NT2/D1 (cell line): ENCODE data around the gene TRAM2.

Experiments
- DNase-seq: peaks from one replicate; pipeline ENCODE4 v3.0.0-alpha.2; 2011; ENCODE audit warnings: low read depth, low spot score
- H3K27me3 ChIP-seq: 2 replicates; pipeline ENCODE4 v1.6.0; 2011; ENCODE audit warnings: mild to moderate bottlenecking; ENCODE audit not compliant: insufficient read length, insufficient read depth
- H3K36me3 ChIP-seq: 2 replicates; pipeline ENCODE4 v1.6.1; 2011; ENCODE audit warnings: mild to moderate bottlenecking, low read length, mixed read lengths; ENCODE audit not compliant: insufficient read depth, insufficient read length
- H3K4me1 ChIP-seq: 2 replicates; pipeline ENCODE4 v1.5.1; 2011; ENCODE audit not compliant: insufficient read depth, insufficient read length
- H3K4me3 ChIP-seq: 2 replicates; pipeline ENCODE4 v1.5.1; 2011; ENCODE audit warnings: low read depth; ENCODE audit not compliant: insufficient read length
- H3K9ac ChIP-seq: 2 replicates; pipeline ENCODE4 v1.6.0; 2011; ENCODE audit warnings: low read depth; ENCODE audit not compliant: insufficient read length
- H3K9me3 ChIP-seq: 2 replicates; pipeline ENCODE4 v1.5.1; 2011; ENCODE audit warnings: mild to moderate bottlenecking, low read length; ENCODE audit not compliant: insufficient read depth
- SUZ12 ChIP-seq: IDR thresholded peaks from 2 replicates; pipeline ENCODE4 v1.6.1; 2011; ENCODE audit not compliant: insufficient read length, insufficient read depth; ENCODE audit errors: extremely low read depth
- YY1 ChIP-seq: IDR thresholded peaks from 2 replicates; pipeline ENCODE4 v1.6.1; 2011; ENCODE audit not compliant: insufficient read length, insufficient read depth
- ZNF274 ChIP-seq: IDR thresholded peaks from 2 replicates; pipeline ENCODE4 v1.6.1; 2011; ENCODE audit warnings: mild to moderate bottlenecking, low read depth, low read length

Gene TRAM2

GRCh38 chr6:52538252-52538900, 38.5 kb downstream of the TRAM2 start:
- Histone ChIP-seq H3K4me3 (no peak overlapping the region), H3K27me3 (no peaks in the 10 kb centered on the region), H3K36me3 (peaks cover 27% of the 10 kb centered on the region), H3K9me3 (no peaks in the 10 kb centered on the region), H3K4me1 (peaks cover 5% of the 10 kb centered on the region), H3K9ac (no peak overlapping the region)
- DNase-seq = no peak
- TF ChIP-seq SUZ12 = no peak
- no peak for TF ChIP-seq YY1
- TF ChIP-seq ZNF274 = no peak

- Histone ChIP-seq H3K9me3 (no peaks in the 10 kb centered on the region), H3K9ac (no peak overlapping the region), H3K36me3 (peaks cover 30% of the 10 kb centered on the region), H3K27me3 (no peaks in the 10 kb centered on the region), H3K4me3 (no peak overlapping the region), H3K4me1 (peaks cover 5% of the 10 kb centered on the region)
- TF ChIP-seq YY1 = no peak
- TF ChIP-seq ZNF274 = no peak
- TF ChIP-seq SUZ12 = no peak
- no peak for DNase-seq
These were observed 39.7 kb downstream of the TRAM2 start for GRCh38 chr6:52537001-52537753.

- TF ChIP-seq SUZ12 = no peak
- TF ChIP-seq YY1 = no peak
- no peak for TF ChIP-seq ZNF274
- DNase-seq = no peak
- H3K4me1 ChIP-seq = peaks cover 7% of the 10 kb centered on the region
- no peaks in the 10 kb centered on the region for H3K9me3 ChIP-seq
- no peak overlapping the region for H3K4me3 ChIP-seq
- peaks cover 30% of the 10 kb centered on the region for H3K36me3 ChIP-seq
- no peak overlapping the region for H3K9ac ChIP-seq
- no peaks in the 10 kb centered on the region for H3K27me3 ChIP-seq
These were observed 40.4 kb downstream of the TRAM2 start for GRCh38 chr6:52536424-52536916.

- H3K4me3 ChIP-seq = no peak overlapping the region
- TF ChIP-seq YY1 (no peak), SUZ12 (no peak), ZNF274 (no peak)
- H3K27me3 ChIP-seq = no peaks in the 10 kb centered on the region
- H3K36me3 ChIP-seq = peaks cover 27% of the 10 kb centered on the region
- DNase-seq = no peak
- peaks cover 8% of the 10 kb centered on the region for H3K4me1 ChIP-seq
- no peak overlapping the region for H3K9ac ChIP-seq
- H3K9me3 ChIP-seq = no peaks in the 10 kb centered on the region
These were observed 41.0 kb downstream of the TRAM2 start for GRCh38 chr6:52535711-52536423.

GRCh38 chr6:52534966-52535390, 41.9 kb downstream of the TRAM2 start:
- peaks cover 31% of the 10 kb centered on the region for H3K36me3 ChIP-seq

GRCh38 chr6:52534363-52534762, 42.5 kb downstream of the TRAM2 start:
- DNase-seq = no peak
- H3K36me3 ChIP-seq = peaks cover 31% of the 10 kb centered on the region
- peaks cover 8% of the 10 kb centered on the region for H3K4me1 ChIP-seq
- no peaks in the 10 kb centered on the region for H3K9me3 ChIP-seq
- H3K4me3 ChIP-seq = no peak overlapping the region
- TF ChIP-seq SUZ12 = no peak
- TF ChIP-seq ZNF274 = no peak
- no peak for TF ChIP-seq YY1
- H3K27me3 ChIP-seq = no peaks in the 10 kb centered on the region
- H3K9ac ChIP-seq = no peak overlapping the region

More at GRCh38 chr6:52534966-52535390, 41.9 kb downstream of the TRAM2 start:
- Histone ChIP-seq H3K4me3 (no peak overlapping the region), H3K4me1 (peaks cover 8% of the 10 kb centered on the region), H3K9me3 (no peaks in the 10 kb centered on the region), H3K27me3 (no peaks in the 10 kb centered on the region), H3K9ac (no peak overlapping the region)
- TF ChIP-seq SUZ12 = no peak
- no peak for TF ChIP-seq YY1
- DNase-seq = no peak

GRCh38 chr6:52533491-52533890, 43.4 kb downstream of the TRAM2 start:
- Histone ChIP-seq H3K9ac (no peak overlapping the region), H3K9me3 (no peaks in the 10 kb centered on the region), H3K27me3 (no peaks in the 10 kb centered on the region), H3K4me3 (no peak overlapping the region), H3K36me3 (peaks cover 35% of the 10 kb centered on the region), H3K4me1 (peaks cover 8% of the 10 kb centered on the region)
- TF ChIP-seq SUZ12 = no peak
- no peak for TF ChIP-seq YY1
- no peak for TF ChIP-seq ZNF274
- DNase-seq = no peak
